ENCODE measurements around the gene CASTOR2.
"Not testable (repeated sequence)": the region's sequence is repeated elsewhere in the genome, so short reads cannot be mapped to it uniquely, and the experiment has no call there.

The CASTOR2 gene

GRCh38 chr7:75054744-75055143, 90.2 kb downstream of the CASTOR2 start:
- DNase-seq (ENCODE audit: low spot score): no peak

GRCh38 chr7:75055155-75055554, 90.7 kb downstream of the CASTOR2 start:
- no peak for DNase-seq (ENCODE audit: low spot score)

DNA sequence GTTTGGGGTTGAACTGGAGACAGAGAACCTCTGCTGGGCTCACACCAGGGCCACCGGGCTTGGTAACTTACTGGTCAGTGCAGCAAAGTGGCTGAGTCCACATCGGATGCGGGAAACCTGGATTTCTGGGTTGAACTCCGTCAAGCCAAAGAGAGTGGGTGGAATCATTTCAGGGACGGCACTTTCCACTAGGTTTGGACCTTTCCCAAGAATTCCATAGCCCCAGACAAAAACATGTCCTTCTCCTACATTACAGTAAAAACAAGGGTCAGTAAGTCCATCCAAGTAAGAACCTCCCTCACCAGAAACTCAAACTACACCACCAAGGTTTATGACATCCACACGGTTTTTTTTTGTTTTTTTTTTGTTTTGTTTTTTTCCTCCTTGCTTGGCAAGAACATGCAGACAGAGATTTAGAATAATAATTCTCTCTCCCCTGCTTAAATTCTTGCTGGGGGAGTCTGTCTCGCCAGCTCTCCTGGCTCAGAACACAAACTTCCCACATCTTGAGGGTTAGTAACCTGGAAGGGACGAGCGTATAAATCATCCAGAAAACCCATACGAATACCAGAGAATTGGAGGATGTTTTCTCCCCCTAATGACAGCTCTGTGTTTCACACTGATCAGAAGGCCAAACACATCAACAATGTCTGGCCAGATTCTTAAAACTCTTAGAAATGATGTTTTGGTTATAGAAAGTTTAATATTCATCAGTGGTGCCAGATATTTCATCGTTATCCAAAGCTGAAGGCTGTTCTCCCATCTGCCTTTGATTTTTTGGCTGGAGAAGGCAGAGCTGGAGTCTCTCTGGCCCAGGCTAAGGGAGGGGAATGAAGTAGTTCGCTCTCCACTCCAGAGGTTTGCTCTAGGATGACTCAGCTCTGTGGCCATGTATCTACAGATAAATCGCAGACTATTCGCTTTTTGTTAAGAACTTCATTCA, 91.6 kb downstream of the CASTOR2 start:
- DNase-seq (ENCODE audit: low spot score): no peak

GRCh38 chr7:75058406-75058805, 93.9 kb downstream of the CASTOR2 start:
- DNase-seq (ENCODE audit: low spot score): no peak

- no peak for DNase-seq (ENCODE audit: low spot score)
These were observed 99.8 kb downstream of the CASTOR2 start for GRCh38 chr7:75064291-75064690.

GRCh38 chr7:75064801-75065200, 100.3 kb downstream of the CASTOR2 start:
- no peak for DNase-seq (ENCODE audit: low spot score)

- DNase-seq (ENCODE audit: low spot score): no peak
These were observed 102.0 kb downstream of the CASTOR2 start for GRCh38 chr7:75066521-75066920.

GRCh38 chr7:75072981-75073283, 108.4 kb downstream of the CASTOR2 start:
- DNase-seq (ENCODE audit: low spot score): no peak

GRCh38 chr7:75074262-75074641, 109.7 kb downstream of the CASTOR2 start:
- DNase-seq (ENCODE audit: low spot score): not testable (repeated sequence)
